OCI-LY3 (cell line): ENCODE measurements around the gene MAP3K19.

Source experiments
- H2AFZ ChIP-seq: fragments of 200-600, 300-600 bp; shearing (Covaris generic); 2 replicates; pipeline ENCODE4 v1.6.0; 2014; ENCODE audit warnings: antibody characterized with exemption, low read depth, low read length
- H3K27ac ChIP-seq: fragments of 200-600, 300-600 bp; sonication (generic); 2 replicates; pipeline ENCODE4 v1.5.1; 2014; ENCODE audit warnings: mild to moderate bottlenecking, low read length, moderate library complexity, mixed read lengths
- H3K27me3 ChIP-seq: fragments of 200-600, 300-600 bp; sonication (generic); 2 replicates; pipeline ENCODE4 v1.6.1; 2014; ENCODE audit warnings: low read depth, low read length, mixed read lengths
- H3K36me3 ChIP-seq: fragments of 200-600, 300-600 bp; sonication (generic); replicated peaks from 2 replicates; pipeline ENCODE3; 2014; ENCODE audit warnings: low read depth, low read length, mixed read lengths
- H3K4me1 ChIP-seq: fragments of 300-600, 200-600 bp; sonication (generic); 2 replicates; pipeline ENCODE4 v1.6.1; 2014; ENCODE audit warnings: low read length, mixed read lengths
- H3K4me2 ChIP-seq: fragments of 200-600, 300-600 bp; sonication (generic); 2 replicates; pipeline ENCODE4 v1.6.1; 2014; ENCODE audit warnings: low read length, mixed read lengths
- H3K4me3 ChIP-seq: fragments of 300-600, 200-600 bp; sonication (generic); 2 replicates; pipeline ENCODE4 v1.5.1; 2014; ENCODE audit warnings: antibody characterized with exemption, mild to moderate bottlenecking, low read length, moderate library complexity
- H3K79me2 ChIP-seq: fragments of 300-600, 200-600 bp; shearing (Covaris generic); 2 replicates; pipeline ENCODE4 v1.6.1; 2014; ENCODE audit warnings: mild to moderate bottlenecking, low read length, mixed read lengths
- H3K9ac ChIP-seq: fragments of 300-600, 200-600 bp; shearing (Covaris generic); 2 replicates; pipeline ENCODE4 v1.6.0; 2014; ENCODE audit warnings: mild to moderate bottlenecking, low read length, moderate library complexity
- H3K9me3 ChIP-seq: fragments of 200-600, 300-600 bp; shearing (Covaris generic); 2 replicates; pipeline ENCODE4 v1.6.1; 2014; ENCODE audit warnings: low read length, mixed read lengths; ENCODE audit not compliant: insufficient read depth
- H4K20me1 ChIP-seq: fragments of 200-600, 300-600 bp; sonication (generic); 2 replicates; pipeline ENCODE4 v1.6.1; 2016; ENCODE audit warnings: low read length, mixed read lengths; ENCODE audit not compliant: insufficient read depth
- CTCF ChIP-seq: fragments of 200-600, 300-600 bp; sonication (generic); IDR thresholded peaks from 2 replicates; pipeline ENCODE4 v1.5.1; 2014; ENCODE audit warnings: antibody characterized with exemption, low read length, low read depth
- EZH2phosphoT487 ChIP-seq: fragments of 200-600 bp; shearing (Covaris generic); IDR thresholded peaks from 2 replicates; pipeline ENCODE4 v1.6.1; 2018; ENCODE audit warnings: antibody characterized with exemption, mixed run types, low read depth

Gene MAP3K19

GRCh38 chr2:134933732-134934131 lies 113.5 kb downstream of the MAP3K19 start:
- Histone ChIP-seq H3K4me3 (no peak overlapping the region), H2AFZ (no peak overlapping the region), H4K20me1 (peaks cover 68% of the 10 kb centered on the region), H3K4me1 (peaks cover 38% of the 10 kb centered on the region), H3K4me2 (no peak overlapping the region), H3K9me3 (no peaks in the 10 kb centered on the region), H3K27me3 (no peaks in the 10 kb centered on the region), H3K9ac (no peak overlapping the region), H3K27ac (no peak overlapping the region), H3K79me2 (peaks cover 96% of the 10 kb centered on the region), H3K36me3 (peaks cover 41% of the 10 kb centered on the region)
- no peak for TF ChIP-seq CTCF

- Histone ChIP-seq H3K4me3 (no peak overlapping the region), H3K79me2 (peaks cover 96% of the 10 kb centered on the region), H3K4me1 (peaks cover 38% of the 10 kb centered on the region), H3K4me2 (no peak overlapping the region), H3K9me3 (no peaks in the 10 kb centered on the region), H3K9ac (no peak overlapping the region), H3K27me3 (no peaks in the 10 kb centered on the region), H2AFZ (no peak overlapping the region), H4K20me1 (peaks cover 70% of the 10 kb centered on the region), H3K27ac (no peak overlapping the region), H3K36me3 (peaks cover 33% of the 10 kb centered on the region)
- no peak for TF ChIP-seq EZH2phosphoT487
- no peak for TF ChIP-seq CTCF
Measured at GRCh38 chr2:134932864-134933526, 114.3 kb downstream of the MAP3K19 start.

- H3K36me3 ChIP-seq = peaks cover 52% of the 10 kb centered on the region
- H3K4me1 ChIP-seq = peaks cover 19% of the 10 kb centered on the region
- no peaks in the 10 kb centered on the region for H3K9me3 ChIP-seq
- H3K9ac ChIP-seq = no peak overlapping the region
- no peak overlapping the region for H3K4me2 ChIP-seq
- H3K27ac ChIP-seq = no peak overlapping the region
- no peak overlapping the region for H2AFZ ChIP-seq
- no peak for TF ChIP-seq EZH2phosphoT487
- no peak for TF ChIP-seq CTCF
- no peaks in the 10 kb centered on the region for H3K27me3 ChIP-seq
- peaks cover 87% of the 10 kb centered on the region for H4K20me1 ChIP-seq
- no peak overlapping the region for H3K4me3 ChIP-seq
- H3K79me2 ChIP-seq = peaks cover 100% of the 10 kb centered on the region
Measured at GRCh38 chr2:134927195-134927594, 120.1 kb downstream of the MAP3K19 start.

- Histone ChIP-seq H3K27me3 (no peaks in the 10 kb centered on the region), H3K4me1 (peaks cover 16% of the 10 kb centered on the region), H4K20me1 (peaks cover 87% of the 10 kb centered on the region), H3K9ac (no peak overlapping the region), H3K79me2 (peaks cover 100% of the 10 kb centered on the region), H3K4me3 (no peak overlapping the region), H3K9me3 (no peaks in the 10 kb centered on the region), H3K4me2 (no peak overlapping the region), H2AFZ (no peak overlapping the region), H3K36me3 (peaks cover 51% of the 10 kb centered on the region), H3K27ac (no peak overlapping the region)
- TF ChIP-seq CTCF (no peak), EZH2phosphoT487 (no peak)
Measured at GRCh38 chr2:134926231-134926931, 120.9 kb downstream of the MAP3K19 start.
